C4-2B (cell line): Measurements from ENCODE around the gene TMEM35A.
"Not testable (repeated sequence)": the region's sequence is repeated elsewhere in the genome, so short reads cannot be mapped to it uniquely, and the experiment has no call there.

Experiments
- ZFX ChIP-seq: fragments of 450-650 bp; IDR thresholded peaks from 2 replicates; pipeline ENCODE4 v1.6.1; 2017
- TF ChIP-seq, protein P1 (sequence below): fragments of 450-650 bp; conservative IDR thresholded peaks from 2 replicates; pipeline ENCODE4 v1.5.1; 2017; ENCODE audit warnings: mild to moderate bottlenecking

DNA sequence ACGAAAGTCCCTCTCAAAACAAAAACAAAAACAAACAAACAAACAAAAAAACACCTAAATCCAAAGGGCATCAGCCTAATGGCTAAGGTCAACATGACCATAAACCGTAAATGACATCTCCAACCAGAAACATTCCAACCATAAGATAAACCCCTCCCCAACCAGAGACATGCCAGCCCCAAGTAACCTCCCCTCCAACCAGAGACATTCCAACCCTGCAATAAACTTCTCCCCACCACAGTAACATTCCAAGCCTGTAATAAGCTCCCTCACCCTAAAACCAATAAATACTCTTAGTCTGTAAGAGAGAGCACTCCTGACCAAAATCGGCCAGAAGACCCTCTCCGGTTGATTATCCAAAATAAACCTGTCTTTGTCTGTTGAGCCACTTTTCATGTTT, 22.1 kb upstream of the TMEM35A start:
- TF ChIP-seq, protein P1, sequence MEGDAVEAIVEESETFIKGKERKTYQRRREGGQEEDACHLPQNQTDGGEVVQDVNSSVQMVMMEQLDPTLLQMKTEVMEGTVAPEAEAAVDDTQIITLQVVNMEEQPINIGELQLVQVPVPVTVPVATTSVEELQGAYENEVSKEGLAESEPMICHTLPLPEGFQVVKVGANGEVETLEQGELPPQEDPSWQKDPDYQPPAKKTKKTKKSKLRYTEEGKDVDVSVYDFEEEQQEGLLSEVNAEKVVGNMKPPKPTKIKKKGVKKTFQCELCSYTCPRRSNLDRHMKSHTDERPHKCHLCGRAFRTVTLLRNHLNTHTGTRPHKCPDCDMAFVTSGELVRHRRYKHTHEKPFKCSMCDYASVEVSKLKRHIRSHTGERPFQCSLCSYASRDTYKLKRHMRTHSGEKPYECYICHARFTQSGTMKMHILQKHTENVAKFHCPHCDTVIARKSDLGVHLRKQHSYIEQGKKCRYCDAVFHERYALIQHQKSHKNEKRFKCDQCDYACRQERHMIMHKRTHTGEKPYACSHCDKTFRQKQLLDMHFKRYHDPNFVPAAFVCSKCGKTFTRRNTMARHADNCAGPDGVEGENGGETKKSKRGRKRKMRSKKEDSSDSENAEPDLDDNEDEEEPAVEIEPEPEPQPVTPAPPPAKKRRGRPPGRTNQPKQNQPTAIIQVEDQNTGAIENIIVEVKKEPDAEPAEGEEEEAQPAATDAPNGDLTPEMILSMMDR = not testable (repeated sequence)
- TF ChIP-seq ZFX = not testable (repeated sequence)
